GM12878 (cell line): ENCODE results near the gene DENND1A. TPM values are rescaled to one million over a fixed set of nuclear protein-coding genes. Genes with fewer than 3 reads are reported as not detected.

Source experiments
- ATAC-seq: fragments of 200-7000 bp; cut with Tn5 transposase; 3 replicates; pipeline ENCODE4 v1.9.1; 2020; ENCODE audit warnings: mild to moderate bottlenecking, moderate library complexity
- BruUV-seq: library from RNA; stranded (reverse); fragments of 400-500 nt; replicated peaks from 2 replicates; lab custom pipeline; 2021; lab: Mats Ljungman, UMichigan
- CTCF ChIA-PET: fragments of 300-600 bp; sonication (Branson Sonifier 250); formaldehyde crosslinking; extraction: SDS; loops from one replicate; lab custom pipeline; 2021; ENCODE audit warnings: inconsistent platforms; lab: Yijun Ruan, JAX
- POLR2A ChIA-PET: fragments of 350-600 bp; formaldehyde crosslinking; extraction: SDS; loops from one replicate; lab custom pipeline; 2021; ENCODE audit warnings: inconsistent platforms; lab: Charles Lee
- RAD21 ChIA-PET: fragments of 300-600 bp; sonication (Branson Sonifier 250); formaldehyde crosslinking; loops from one replicate; lab custom pipeline; 2023; ENCODE audit warnings: antibody characterized with exemption; ENCODE audit not compliant: unreplicated experiment; lab: Charles Lee
- SMC1A ChIA-PET: fragments of 300-600 bp; sonication (Branson Sonifier 250); formaldehyde crosslinking; loops from one replicate; lab custom pipeline; 2023; ENCODE audit not compliant: unreplicated experiment, uncharacterized antibody; lab: Charles Lee
- DNase-seq: peaks from one replicate; pipeline ENCODE4 v3.0.0-alpha.2; 2011; ENCODE audit warnings: low read depth, low spot score
- FAIRE-seq: peaks from 3 replicates; lab custom pipeline; 2011; peaks lifted over from hg19 to GRCh38; lab: Jason Lieb, UNC
- H2AFZ ChIP-seq: 2 replicates; pipeline ENCODE4 v1.6.0; 2011; ENCODE audit warnings: low read depth, low read length, control low read depth; ENCODE audit not compliant: control insufficient read depth
- H3K27ac ChIP-seq: 2 replicates; pipeline ENCODE4 v1.5.1; 2011; ENCODE audit warnings: control low read depth; ENCODE audit not compliant: control insufficient read depth, insufficient read depth
- H3K27me3 ChIP-seq, 2 experiments: replicated peaks in 1 of 2; 2 replicates each; pipeline versions ENCODE4 v1.6.0 to v1.6.1; 2011; ENCODE audit warnings: low read length in 1 of 2; ENCODE audit not compliant: control insufficient read depth in 2 of 2, insufficient read depth in 2 of 2
- H3K36me3 ChIP-seq, 2 experiments: 2 replicates each; pipeline ENCODE4 v1.5.1; 2011; ENCODE audit warnings: low read length in 1 of 2; ENCODE audit not compliant: control insufficient read depth in 2 of 2, insufficient read depth in 2 of 2
- H3K4me1 ChIP-seq: 2 replicates; pipeline ENCODE4 v1.6.1; 2011; ENCODE audit warnings: mild to moderate bottlenecking, low read length, moderate library complexity, mixed read lengths; ENCODE audit not compliant: control insufficient read depth, insufficient read depth
- H3K4me2 ChIP-seq: 2 replicates; pipeline ENCODE4 v1.6.0; 2011; ENCODE audit warnings: control low read depth; ENCODE audit not compliant: control insufficient read depth, insufficient read depth
- H3K4me3 ChIP-seq: fragments of 200-600 bp; sonication (generic); 2 replicates; pipeline ENCODE4 v1.5.1; 2016
- H3K79me2 ChIP-seq: 2 replicates; pipeline ENCODE4 v1.6.0; 2011; ENCODE audit warnings: low read length; ENCODE audit not compliant: control insufficient read depth, insufficient read depth
- H3K9ac ChIP-seq: 2 replicates; pipeline ENCODE4 v1.8.0; 2011; ENCODE audit warnings: low read length, control low read depth, mixed read lengths; ENCODE audit not compliant: control insufficient read depth, insufficient read depth
- H3K9me3 ChIP-seq: replicated peaks from 3 replicates; pipeline ENCODE4 v1.5.1; 2011; ENCODE audit warnings: mild to moderate bottlenecking, low read length; ENCODE audit not compliant: control insufficient read depth, insufficient read depth
- H4K20me1 ChIP-seq: 2 replicates; pipeline ENCODE4 v1.6.0; 2011; ENCODE audit not compliant: control insufficient read depth, insufficient read depth
- BCL11A ChIP-seq: IDR thresholded peaks from 2 replicates; pipeline ENCODE4 v1.6.1; 2011; ENCODE audit warnings: low read depth, low read length
- CTCF ChIP-seq, 3 experiments: IDR thresholded peaks in 2 of 3; conservative IDR thresholded peaks in 1 of 3; 2 replicates each; pipeline ENCODE4 v1.5.1; 2011; ENCODE audit warnings: low read depth in 3 of 3, low read length in 3 of 3, mild to moderate bottlenecking in 3 of 3, control low read depth in 2 of 3, moderate library complexity in 2 of 3, inconsistent platforms in 1 of 3, mixed read lengths in 1 of 3; ENCODE audit not compliant: control insufficient read depth in 2 of 3, insufficient read depth in 1 of 3; ENCODE audit errors: extremely low read depth in 1 of 3
- EP300 ChIP-seq, 2 experiments: fragments of 150-350 bp in 1 of 2; IDR thresholded peaks; 2 replicates each; pipeline ENCODE4 v1.6.1; 2011 to 2012; ENCODE audit warnings: low read depth in 2 of 2, low read length in 2 of 2, borderline replicate concordance in 1 of 2, improper control_type of control experiment in 1 of 2, inconsistent platforms in 1 of 2; ENCODE audit not compliant: control insufficient read depth in 1 of 2
- SMC3 ChIP-seq: IDR thresholded peaks from 2 replicates; pipeline ENCODE4 v1.6.1; 2011; ENCODE audit warnings: low read length, improper control_type of control experiment, borderline replicate concordance
- WGBS: methylation state at CpG from one replicate; pipeline ENCODE4 v1.1.6; 2016; ENCODE audit warnings: low lambda C conversion rate; ENCODE audit not compliant: insufficient replicate concordance, insufficient coverage; ENCODE audit errors: missing lambda C conversion rate; 5-methylcytosine and 5-hydroxymethylcytosine counted together
- in situ Hi-C: fragments of 300-500 bp; cut with MboI; formaldehyde crosslinking; loops from 9 replicates; pipeline ENCODE4 v1.14.3; 2018; ENCODE audit warnings: mixed read lengths
- intact Hi-C: fragments of 100-400 bp; cut with micrococcal nuclease; formaldehyde crosslinking; loops from one replicate; pipeline ENCODE4 v1.14.2; 2022; ENCODE audit not compliant: unreplicated experiment
- polyA plus RNA-seq, 11 experiments: library from polyadenylated mRNA; depleted of rRNA in 4 of 11; unstranded in 6 of 11; stranded (reverse) in 5 of 11; fragments of >200 nt; fragmentation: Nextera tagmentation in 4 of 11; fragmentation: Illumina TruSeq in 1 of 11; extraction: Ambion mirVana in 4 of 11; extraction: Trizol in 1 of 11; gene quantifications; 1 replicate in 1 of 11; 2 replicates in 10 of 11; pipeline versions ENCODE4 v1.2.1 to v1.2.3, GENCODE V29; 2011 to 2016; ENCODE audit warnings: inconsistent platforms in 2 of 11, missing spikeins in 2 of 11, low read depth in 1 of 11
- total RNA-seq, 4 experiments: library from RNA; depleted of rRNA in 3 of 4; stranded (reverse); fragments of >200 nt in 3 of 4; fragmentation: Illumina TruSeq in 1 of 4; extraction: Trizol in 1 of 4; gene quantifications; 2 replicates each; pipeline versions ENCODE4 v1.2.1 to v1.2.3, GENCODE V29; 2013 to 2021

The DENND1A gene
- total and polyA plus RNA-seq, 10 of the 15 experiments (the other 5 are each of a cell fraction or from before 2014, with no cell fraction given) = 14.1 to 48.6 (median 35.2) TPM

- FAIRE-seq (no peak), ATAC-seq (peak; percentile 53), DNase-seq (no peak)
- no TSS peak for BruUV-seq
- RAD21 ChIA-PET = interaction anchor here (5.2 kb wide), 1 partner anchor 41 kb away, joined by 20 read pairs; no protein-coding TSS in a partner anchor
- no peak overlapping the region for H2AFZ ChIP-seq
- no peak overlapping the region for H3K9ac ChIP-seq
- SMC1A ChIA-PET = interaction anchor here (0.9 to 4.9 kb wide), 5 partner anchors 10 to 84 kb away, joined by 3 to 30 read pairs (median 6); no protein-coding TSS in a partner anchor
- in situ Hi-C loops (no loop called here), intact Hi-C loops (no loop called here)
- H3K27ac ChIP-seq = no peak overlapping the region
- H4K20me1 ChIP-seq = no peaks in the 10 kb centered on the region
- no peaks in the 10 kb centered on the region for H3K79me2 ChIP-seq
- no peaks in the 10 kb centered on the region for H3K36me3 ChIP-seq
- CTCF ChIA-PET = interaction anchor here (1.2 to 7.9 kb wide), 3 partner anchors 85 to 414 kb away, joined by 3 to 161 read pairs (median 3); no protein-coding TSS in a partner anchor
- peaks cover 6% of the 10 kb centered on the region; the same call in 2 of the 3 replicates for H3K9me3 ChIP-seq
- 18% methylated on average over 6 of the region's 6 CpGs for WGBS
- H3K4me2 ChIP-seq = no peak overlapping the region
- peaks cover 5% of the 10 kb centered on the region for H3K4me1 ChIP-seq
- no peaks in the 10 kb centered on the region for H3K27me3 ChIP-seq
- no peak overlapping the region for H3K4me3 ChIP-seq
- TF ChIP-seq BCL11A (no peak), EP300 (IDR thresholded peaks at IDR 0.05; ENCODE audit: borderline replicate concordance in 1 of 2, control insufficient read depth in 1 of 2, low read depth in 2 of 2, low read length in 2 of 2) (no peak), SMC3 (peak; percentile 10; the same call in 1 of the 2 replicates), CTCF (IDR thresholded peaks at IDR 0.05 in 2 of 3, conservative IDR thresholded peaks at IDR 0.05 in 1 of 3; ENCODE audit: control insufficient read depth in 2 of 3, extremely low read depth in 1 of 3, insufficient read depth in 1 of 3, low read depth in 3 of 3, low read length in 3 of 3) (peak in 1 of 3 experiments; percentile 11; a peak in 1 of 6 replicates)
- POLR2A ChIA-PET = no interaction called here
These were observed 25.7 kb upstream of the DENND1A start for GRCh38 chr9:123955637-123956036.
